Panc1 (cell line): ENCODE results near the gene OPA1. TPM values are rescaled to one million over a fixed set of nuclear protein-coding genes. Genes with fewer than 3 reads are reported as not detected.

Experiments
- ATAC-seq: fragments of 200-7000 bp; cut with Tn5 transposase; 2 replicates; pipeline ENCODE4 v1.9.1; 2020; ENCODE audit warnings: mild to moderate bottlenecking, moderate library complexity
- BruUV-seq: library from RNA; stranded (reverse); fragments of 400-500 nt; replicated peaks from 2 replicates; lab custom pipeline; 2021; lab: Mats Ljungman, UMichigan
- CTCF ChIA-PET: fragments of 300-600 bp; sonication (Branson Sonifier 250); formaldehyde crosslinking; loops from one replicate; lab custom pipeline; 2022; ENCODE audit warnings: antibody characterized with exemption; lab: Charles Lee
- POLR2A ChIA-PET: fragments of 300-600 bp; sonication (Branson Sonifier 250); formaldehyde crosslinking; loops from one replicate; lab custom pipeline; 2022; ENCODE audit warnings: antibody characterized with exemption; lab: Charles Lee
- DNase-seq: peaks from one replicate; pipeline ENCODE4 v3.0.0-alpha.2; 2010; ENCODE audit warnings: low read depth, low spot score
- H3K27ac ChIP-seq: 2 replicates; pipeline ENCODE4 v1.5.1; 2011; ENCODE audit warnings: mild to moderate bottlenecking, low read length, inconsistent platforms
- H3K27me3 ChIP-seq: fragments of 200-500 bp; sonication (Bioruptor generic); 2 replicates; pipeline ENCODE4 v1.6.0; 2014; ENCODE audit warnings: low read length, inconsistent platforms; ENCODE audit not compliant: control insufficient read depth, insufficient read depth
- H3K36me3 ChIP-seq: fragments of 200-500 bp; sonication (Bioruptor generic); 2 replicates; pipeline ENCODE4 v1.5.1; 2014; ENCODE audit warnings: inconsistent platforms, mild to moderate bottlenecking, low read length, moderate library complexity; ENCODE audit not compliant: control insufficient read depth, insufficient read depth
- H3K4me1 ChIP-seq: 2 replicates; pipeline ENCODE4 v1.5.1; 2011; ENCODE audit warnings: inconsistent platforms, mild to moderate bottlenecking, low read length, moderate library complexity; ENCODE audit not compliant: control insufficient read depth, insufficient read depth
- H3K4me3 ChIP-seq, 2 experiments: 2 replicates each; pipeline ENCODE4 v1.5.1; 2011 to 2012; ENCODE audit warnings: low read depth in 2 of 2, low read length in 2 of 2, mild to moderate bottlenecking in 2 of 2, inconsistent platforms in 1 of 2, moderate library complexity in 1 of 2
- H3K9me3 ChIP-seq: fragments of 200-500 bp; sonication (Bioruptor generic); 2 replicates; pipeline ENCODE4 v1.5.1; 2014; ENCODE audit warnings: low read depth, mild to moderate bottlenecking, inconsistent platforms, low read length, moderate library complexity; ENCODE audit not compliant: control insufficient read depth, insufficient read depth
- CTCF ChIP-seq: fragments of 450-650 bp; IDR thresholded peaks from 2 replicates; pipeline ENCODE4 v1.5.1; 2017; ENCODE audit warnings: mild to moderate bottlenecking
- POLR2AphosphoS5 ChIP-seq: IDR thresholded peaks from 2 replicates; pipeline ENCODE4 v1.6.1; 2012; ENCODE audit warnings: mild to moderate bottlenecking, low read depth, low read length, moderate library complexity
- REST ChIP-seq, 2 experiments: IDR thresholded peaks; 2 replicates each; pipeline ENCODE4 v1.6.1; 2011 to 2012; ENCODE audit warnings: low read depth in 2 of 2, control low read depth in 1 of 2, low read length in 1 of 2, mild to moderate bottlenecking in 1 of 2, moderate library complexity in 1 of 2; ENCODE audit not compliant: insufficient read depth in 1 of 2
- SIN3A ChIP-seq: IDR thresholded peaks from 2 replicates; pipeline ENCODE4 v1.6.1; 2012; ENCODE audit warnings: low read depth, mild to moderate bottlenecking, low read length, moderate library complexity, borderline replicate concordance; ENCODE audit not compliant: insufficient read depth
- TCF7L2 ChIP-seq: IDR thresholded peaks from 2 replicates; pipeline ENCODE4 v1.6.1; 2011; ENCODE audit warnings: mild to moderate bottlenecking, low read depth, low read length, inconsistent platforms
- in situ Hi-C: cut with HindIII; loops from 2 replicates; pipeline ENCODE4 v1.10.0; 2016; ENCODE audit warnings: low sequenced_read_pairs, low pct_unique_long_range_greater_than_20kb
- intact Hi-C: fragments of 100-400 bp; cut with micrococcal nuclease; formaldehyde crosslinking; loops from one replicate; pipeline ENCODE4 v1.10.0; 2022; ENCODE audit not compliant: unreplicated experiment
- total RNA-seq: library from RNA; stranded (reverse); gene quantifications from one replicate; pipeline ENCODE4 v1.2.1, GENCODE V29; 2021; ENCODE audit not compliant: unreplicated experiment

The OPA1 gene
- total RNA-seq, 1 experiment from 2014 or later: 109 TPM

- no peaks in the 10 kb centered on the region for H3K4me1 ChIP-seq
- DNase-seq (no peak), ATAC-seq (no peak)
- no peak overlapping the region for H3K27ac ChIP-seq
- no peak overlapping the region for H3K4me3 ChIP-seq
- in situ Hi-C loops (no loop called here), intact Hi-C loops (no loop called here)
- H3K36me3 ChIP-seq: peaks cover 4% of the 10 kb centered on the region; the same call in 1 of the 2 replicates
- no peaks in the 10 kb centered on the region for H3K9me3 ChIP-seq
- ChIA-PET POLR2A (no interaction called here), CTCF (no interaction called here)
- H3K27me3 ChIP-seq: no peaks in the 10 kb centered on the region
- no TSS peak for BruUV-seq
- TF ChIP-seq SIN3A: no peak
- no peak for TF ChIP-seq POLR2AphosphoS5
- TF ChIP-seq REST (IDR thresholded peaks at IDR 0.05; ENCODE audit: insufficient read depth in 1 of 2, low read depth in 2 of 2, low read length in 1 of 2): no peak
- no peak for TF ChIP-seq TCF7L2
- TF ChIP-seq CTCF: no peak
Observed at GRCh38 chr3:193681631-193682030, 88.6 kb downstream of the OPA1 start.

GRCh38 chr3:193686665-193687483 is 93.9 kb downstream of the OPA1 start:
- Histone ChIP-seq H3K9me3 (no peaks in the 10 kb centered on the region), H3K27ac (no peak overlapping the region), H3K4me3 (no peak overlapping the region), H3K27me3 (no peaks in the 10 kb centered on the region), H3K4me1 (no peaks in the 10 kb centered on the region), H3K36me3 (0 out of 2 replicates have a peak, but pooled peaks cover 3% of the 10 kb centered on the region)
- no peak for TF ChIP-seq REST (IDR thresholded peaks at IDR 0.05; ENCODE audit: insufficient read depth in 1 of 2, low read depth in 2 of 2, low read length in 1 of 2)
- TF ChIP-seq POLR2AphosphoS5: no peak
- TF ChIP-seq TCF7L2: no peak
- no peak for TF ChIP-seq CTCF
- no peak for TF ChIP-seq SIN3A
- in situ Hi-C loops: no loop called here
- DNase-seq (no peak), ATAC-seq (no peak)
- intact Hi-C loops: no loop called here
- ChIA-PET POLR2A (interaction anchor here (0.5 to 1.1 kb wide), 2 partner anchors 294 to 455 kb away, joined by 3 read pairs; no protein-coding TSS in a partner anchor), CTCF (no interaction called here)
- BruUV-seq: TSS peak; percentile 5
